Measurements from ENCODE around the gene CHRNA3.

Gene CHRNA3

GRCh38 chr15:78605201-78605600 is 15.6 kb downstream of the CHRNA3 start:
- no peak for TF ChIP-seq ZNF555 (tag by site-specific recombination; conservative IDR thresholded peaks at IDR 0.05)
- no peak for TF ChIP-seq SP7 (tag by site-specific recombination; IDR thresholded peaks at IDR 0.05)
- TF ChIP-seq ZNF571 (tag by site-specific recombination; IDR thresholded peaks at IDR 0.05) = no peak
- TF ChIP-seq ZNF311 (tag by site-specific recombination; IDR thresholded peaks at IDR 0.05; ENCODE audit: borderline replicate concordance) = no peak
- no peak for TF ChIP-seq ZNF2 (tag by site-specific recombination; IDR thresholded peaks at IDR 0.05)
- TF ChIP-seq RBAK (tag by site-specific recombination; IDR thresholded peaks at IDR 0.05) = no peak
- TF ChIP-seq ZBTB6 (tag by site-specific recombination; IDR thresholded peaks at IDR 0.05) = no peak
- TF ChIP-seq HIC1 (tag by site-specific recombination; IDR thresholded peaks at IDR 0.05) = no peak
- no peak for TF ChIP-seq ZNF830 (tag by site-specific recombination; IDR thresholded peaks at IDR 0.05; ENCODE audit: low read depth)
- TF ChIP-seq ZNF645 (tag by site-specific recombination; IDR thresholded peaks at IDR 0.05) = no peak
- no peak for TF ChIP-seq PRDM4 (tag by site-specific recombination; IDR thresholded peaks at IDR 0.05)
- no peak for TF ChIP-seq ZNF658 (tag by site-specific recombination; IDR thresholded peaks at IDR 0.05)
- TF ChIP-seq ZBTB10 (tag by site-specific recombination; IDR thresholded peaks at IDR 0.05) = no peak
- TF ChIP-seq ZNF629 (tag by site-specific recombination; IDR thresholded peaks at IDR 0.05) = no peak
- no peak for TF ChIP-seq ZNF473 (tag by site-specific recombination; IDR thresholded peaks at IDR 0.05)
- Histone ChIP-seq H3K36me3 (ENCODE audit: control insufficient read depth in 2 of 2, insufficient read depth in 1 of 2, low read length in 2 of 2) (peaks cover 0 to 15% of the 10 kb centered on the region in 2 experiments; a peak in 2 of 3 replicates), H3K4me1 (ENCODE audit: control insufficient read depth, insufficient read depth, low read length) (no peaks in the 10 kb centered on the region), H3K4me3 (ENCODE audit: low read depth, low read length) (no peak overlapping the region), H3K9me3 (ENCODE audit: control insufficient read depth, insufficient read depth, low read depth, low read length) (no peaks in the 10 kb centered on the region), H3K27ac (ENCODE audit: extremely low read depth, low read depth, low read length) (no peak overlapping the region)
- CTCF ChIA-PET = interaction anchor here (1.2 kb wide), 1 partner anchor 13 kb away, joined by 4 read pairs; no protein-coding TSS in a partner anchor
- POLR2A ChIA-PET = no interaction called here

- H3K4me3 ChIP-seq (ENCODE audit: low read depth, low read length) = no peak overlapping the region
- H3K9me3 ChIP-seq (ENCODE audit: control insufficient read depth, insufficient read depth, low read depth, low read length) = no peaks in the 10 kb centered on the region
- ChIA-PET POLR2A (no interaction called here), CTCF (no interaction called here)
- H3K27ac ChIP-seq (ENCODE audit: extremely low read depth, low read depth, low read length) = no peak overlapping the region
- H3K36me3 ChIP-seq (ENCODE audit: control insufficient read depth in 2 of 2, insufficient read depth in 1 of 2, low read length in 2 of 2) = peaks cover 0 to 15% of the 10 kb centered on the region in 2 experiments; a peak in 2 of 3 replicates
- TF ChIP-seq ZNF514 (tag by site-specific recombination; IDR thresholded peaks at IDR 0.05) = no peak
- no peak for TF ChIP-seq ZNF311 (tag by site-specific recombination; IDR thresholded peaks at IDR 0.05; ENCODE audit: borderline replicate concordance)
- TF ChIP-seq ZNF398 (tag by site-specific recombination; IDR thresholded peaks at IDR 0.05) = no peak
- TF ChIP-seq ZFP69B (tag by site-specific recombination; IDR thresholded peaks at IDR 0.05) = no peak
- no peak for TF ChIP-seq ZNF548 (tag by site-specific recombination; IDR thresholded peaks at IDR 0.05)
- H3K4me1 ChIP-seq (ENCODE audit: control insufficient read depth, insufficient read depth, low read length) = no peaks in the 10 kb centered on the region
Measured at GRCh38 chr15:78604420-78604819, 16.4 kb downstream of the CHRNA3 start.
